ENCODE measurements around the gene JKAMP.

The JKAMP gene

DNA sequence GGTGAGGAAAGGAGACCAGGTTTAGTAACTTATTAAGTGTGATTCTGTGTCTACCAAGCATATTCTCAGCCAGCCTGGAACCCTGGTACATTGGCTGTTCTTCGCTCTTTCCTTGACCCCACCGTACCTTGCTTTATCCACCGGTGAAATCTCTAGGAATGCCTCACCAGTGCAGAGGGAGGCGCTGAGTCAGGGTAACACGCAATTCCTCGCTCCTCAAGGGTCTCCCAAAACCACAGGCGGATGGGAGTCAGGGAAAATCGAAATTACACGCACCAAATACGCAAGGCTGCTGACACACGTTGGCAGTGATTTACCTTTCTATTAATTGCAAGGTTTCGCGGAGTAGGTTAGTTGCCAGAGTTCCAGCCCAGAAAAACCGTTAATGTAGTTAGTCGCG, 954 bp upstream of the JKAMP start:
- TF ChIP-seq, protein P1, sequence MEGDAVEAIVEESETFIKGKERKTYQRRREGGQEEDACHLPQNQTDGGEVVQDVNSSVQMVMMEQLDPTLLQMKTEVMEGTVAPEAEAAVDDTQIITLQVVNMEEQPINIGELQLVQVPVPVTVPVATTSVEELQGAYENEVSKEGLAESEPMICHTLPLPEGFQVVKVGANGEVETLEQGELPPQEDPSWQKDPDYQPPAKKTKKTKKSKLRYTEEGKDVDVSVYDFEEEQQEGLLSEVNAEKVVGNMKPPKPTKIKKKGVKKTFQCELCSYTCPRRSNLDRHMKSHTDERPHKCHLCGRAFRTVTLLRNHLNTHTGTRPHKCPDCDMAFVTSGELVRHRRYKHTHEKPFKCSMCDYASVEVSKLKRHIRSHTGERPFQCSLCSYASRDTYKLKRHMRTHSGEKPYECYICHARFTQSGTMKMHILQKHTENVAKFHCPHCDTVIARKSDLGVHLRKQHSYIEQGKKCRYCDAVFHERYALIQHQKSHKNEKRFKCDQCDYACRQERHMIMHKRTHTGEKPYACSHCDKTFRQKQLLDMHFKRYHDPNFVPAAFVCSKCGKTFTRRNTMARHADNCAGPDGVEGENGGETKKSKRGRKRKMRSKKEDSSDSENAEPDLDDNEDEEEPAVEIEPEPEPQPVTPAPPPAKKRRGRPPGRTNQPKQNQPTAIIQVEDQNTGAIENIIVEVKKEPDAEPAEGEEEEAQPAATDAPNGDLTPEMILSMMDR (IDR thresholded peaks at IDR 0.05; ENCODE audit: control extremely low read depth, extremely low read depth, low read depth, missing control alignments) = no peak
- CTCF ChIA-PET = interaction anchor here (0.7 to 3.9 kb wide), 10 partner anchors 9 to 618 kb away, joined by 3 to 34 read pairs (median 4); partner anchors contain the start of genes CCDC175, DAAM1 and GPR135
- POLR2A ChIA-PET = no interaction called here
- no peak for DNase-seq (ENCODE audit: extremely low spot score)

DNA sequence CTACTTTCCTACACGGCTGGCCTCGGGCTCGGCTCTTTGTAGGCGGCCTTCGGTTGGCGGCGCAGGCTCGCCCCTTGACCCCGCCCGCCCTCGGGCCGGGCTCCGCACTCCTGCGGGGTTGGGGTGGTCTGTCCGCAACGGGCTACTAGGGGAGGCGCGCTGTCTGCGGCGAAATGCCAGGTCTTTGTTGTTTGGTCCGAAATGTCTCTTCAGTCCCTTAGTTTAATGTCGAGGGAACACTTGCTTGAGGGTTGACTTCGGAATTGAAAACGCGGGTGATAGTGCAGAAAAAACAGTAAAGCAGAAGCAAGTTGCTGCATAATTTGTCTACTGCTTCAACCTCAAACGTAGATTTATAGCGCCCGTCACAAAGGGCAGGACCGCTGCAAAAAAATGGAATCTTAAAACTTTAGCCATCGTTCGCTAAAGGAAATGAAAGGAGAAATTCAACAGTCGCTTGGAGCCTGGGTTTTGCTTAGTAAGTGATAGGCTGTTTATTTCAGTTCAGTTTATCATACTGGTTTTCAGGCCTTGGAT, 390 bp downstream of the JKAMP start:
- ChIA-PET POLR2A (interaction anchor here (0.5 to 0.9 kb wide), 2 partner anchors 63 to 720 kb away, joined by 3 read pairs; no protein-coding TSS in a partner anchor), CTCF (interaction anchor here (0.9 to 3.9 kb wide), 13 partner anchors 9 to 296 kb away, joined by 3 to 34 read pairs (median 4); partner anchors contain the start of genes CCDC175, DAAM1 and GPR135)
- no peak for DNase-seq (ENCODE audit: extremely low spot score)
- TF ChIP-seq, protein P1 (IDR thresholded peaks at IDR 0.05; ENCODE audit: control extremely low read depth, extremely low read depth, low read depth, missing control alignments) = no peak

DNA sequence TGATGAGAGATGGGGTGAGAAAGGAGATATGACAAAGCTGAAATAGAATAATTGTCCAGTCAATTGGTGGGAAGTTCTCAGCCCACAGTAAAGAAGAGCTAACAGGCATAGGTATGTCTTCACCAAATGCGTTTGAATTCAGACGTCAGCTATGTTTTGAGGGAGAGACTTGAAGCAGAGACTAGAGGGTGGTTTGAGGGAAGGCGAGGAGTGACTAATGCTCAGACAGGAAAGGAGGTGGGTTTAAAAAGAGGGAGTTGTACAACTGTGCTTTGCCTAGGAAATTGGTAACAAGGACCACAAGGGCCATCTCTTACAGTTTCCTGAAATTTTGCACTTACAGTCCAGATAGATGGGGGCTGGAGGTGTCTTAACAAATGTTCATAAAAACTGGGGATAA, 6.4 kb downstream of the JKAMP start:
- DNase-seq (ENCODE audit: extremely low spot score) = no peak
- TF ChIP-seq, protein P1 (IDR thresholded peaks at IDR 0.05; ENCODE audit: control extremely low read depth, extremely low read depth, low read depth, missing control alignments) = no peak
- ChIA-PET CTCF (interaction anchor here (1.0 to 1.3 kb wide), 2 partner anchors 16 to 86 kb away, joined by 3 read pairs; no protein-coding TSS in a partner anchor), POLR2A (no interaction called here)

DNA sequence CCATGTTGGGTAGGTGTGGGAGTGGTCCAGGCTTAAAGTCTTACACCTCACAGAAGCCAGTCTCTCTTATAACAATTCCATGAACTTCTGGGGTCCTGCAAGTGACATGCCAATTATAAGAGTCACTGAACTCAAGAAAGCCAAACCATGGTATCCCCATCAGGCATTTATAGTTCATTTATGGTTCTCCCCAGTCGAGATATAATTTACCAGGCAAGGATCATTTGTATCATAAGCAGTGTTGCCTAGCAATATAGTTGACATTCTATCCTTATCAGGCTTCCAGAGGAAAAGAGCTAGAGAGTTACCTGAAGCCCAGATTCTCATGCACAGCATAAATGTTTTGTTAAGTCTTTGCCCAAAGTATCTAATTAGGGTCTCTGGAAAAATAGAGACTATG, 8.1 kb downstream of the JKAMP start:
- DNase-seq (ENCODE audit: extremely low spot score) = no peak
- ChIA-PET POLR2A (no interaction called here), CTCF (interaction anchor here (1.0 to 2.1 kb wide), 4 partner anchors 8 to 84 kb away, joined by 3 to 10 read pairs (median 6); partner anchors contain the start of genes CCDC175, JKAMP and L3HYPDH)
- TF ChIP-seq, protein P1 (IDR thresholded peaks at IDR 0.05; ENCODE audit: control extremely low read depth, extremely low read depth, low read depth, missing control alignments) = no peak

DNA sequence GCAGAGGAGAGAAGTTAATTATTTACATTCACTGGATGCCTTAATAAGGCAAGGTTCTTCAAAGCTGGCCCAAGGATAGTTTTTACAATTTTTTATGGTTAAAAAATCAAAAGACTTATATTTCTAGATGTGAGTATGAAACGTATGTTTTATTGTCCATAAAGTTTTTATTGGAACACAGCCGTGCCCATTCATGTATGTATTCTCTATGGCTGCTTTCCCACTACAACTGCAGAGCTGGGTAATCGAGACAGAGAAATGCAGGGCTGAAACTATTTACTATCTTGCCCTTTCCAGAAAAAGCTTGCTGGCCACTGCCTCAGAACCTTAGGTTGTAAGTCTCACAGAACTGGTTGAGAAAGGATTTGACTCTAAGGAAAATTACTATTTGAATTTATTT, 16.4 kb downstream of the JKAMP start:
- POLR2A ChIA-PET = no interaction called here
- no peak for DNase-seq (ENCODE audit: extremely low spot score)
- TF ChIP-seq, protein P1 (IDR thresholded peaks at IDR 0.05; ENCODE audit: control extremely low read depth, extremely low read depth, low read depth, missing control alignments) = no peak
- CTCF ChIA-PET = interaction anchor here (1.6 to 1.8 kb wide), 2 partner anchors 76 to 427 kb away, joined by 3 to 10 read pairs; partner anchors contain the start of gene CCDC175

DNA sequence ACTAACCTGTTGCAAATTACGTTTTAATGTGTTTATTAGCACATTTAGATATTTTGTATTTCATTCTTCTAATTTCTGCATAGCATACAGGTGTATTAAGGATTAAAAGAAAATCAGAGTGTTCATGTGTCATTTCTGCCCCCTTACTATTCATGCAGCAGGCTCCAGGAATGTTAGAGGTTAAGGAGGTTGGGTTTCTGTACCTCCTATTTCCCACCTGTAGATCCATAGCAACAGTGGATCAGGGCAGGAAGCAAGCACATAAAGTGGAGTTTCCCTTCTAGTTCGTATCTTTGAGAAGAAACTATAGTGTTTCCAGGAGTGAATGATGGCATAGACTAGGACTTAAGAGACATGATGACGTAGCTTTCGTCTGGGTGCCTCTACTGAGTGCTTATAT, 18.9 kb downstream of the JKAMP start:
- CTCF ChIA-PET = interaction anchor here (0.8 to 6.9 kb wide), 4 partner anchors 9 to 680 kb away, joined by 3 to 73 read pairs (median 3); partner anchors contain the start of genes CCDC175, JKAMP and L3HYPDH

More for the DNA sequence above, 18.9 kb downstream of the JKAMP start:
- POLR2A ChIA-PET = no interaction called here
- DNase-seq (ENCODE audit: extremely low spot score) = no peak
- TF ChIP-seq, protein P1 (IDR thresholded peaks at IDR 0.05; ENCODE audit: control extremely low read depth, extremely low read depth, low read depth, missing control alignments) = no peak
